K562 (cell line): ENCODE data around the gene MRPL40. TPM values are rescaled to one million over a fixed set of nuclear protein-coding genes. Genes with fewer than 3 reads are reported as not detected.
A peak's percentile ranks its signal among the peaks of the same experiment; 100 is the strongest.

Experiments
- AFF1 ChIP-seq, 2 experiments: fragments of 450-650 bp; IDR thresholded peaks; 2 replicates each; pipeline ENCODE4 v1.6.1; 2018; ENCODE audit warnings: mild to moderate bottlenecking in 2 of 2, low read depth in 1 of 2; ENCODE audit not compliant: partially characterized antibody in 2 of 2
- CBX8 ChIP-seq: fragments of 200-600 bp; sonication (generic); IDR thresholded peaks from 2 replicates; pipeline ENCODE4 v1.6.1; 2012; ENCODE audit warnings: borderline replicate concordance, mixed run types, low read depth, mild to moderate bottlenecking, moderate library complexity, mixed read lengths, low read length, control low read depth, inconsistent platforms; ENCODE audit not compliant: poor library complexity, severe bottlenecking; ENCODE audit errors: extremely low read depth
- E2F6 ChIP-seq, 2 experiments: IDR thresholded peaks; 2 replicates each; pipeline ENCODE4 v1.6.1; 2011; ENCODE audit warnings: borderline replicate concordance in 1 of 2, control low read depth in 1 of 2, low read depth in 1 of 2, low read length in 1 of 2, mild to moderate bottlenecking in 1 of 2, mixed read lengths in 1 of 2, moderate library complexity in 1 of 2; ENCODE audit not compliant: insufficient read depth in 1 of 2, insufficient read length in 1 of 2, poor library complexity in 1 of 2, severe bottlenecking in 1 of 2; ENCODE audit errors: extremely low read depth in 1 of 2
- E2F8 ChIP-seq: fragments of 450-650 bp; IDR thresholded peaks from 2 replicates; pipeline ENCODE4 v1.7.1; 2018; ENCODE audit warnings: mild to moderate bottlenecking, low read depth; ENCODE audit not compliant: partially characterized antibody
- HLTF ChIP-seq: fragments of 450-650 bp; IDR thresholded peaks from 2 replicates; pipeline ENCODE4 v1.6.1; 2016
- MYC ChIP-seq, 2 experiments: fragments of 250-450 bp in 1 of 2; sonication (Bioruptor Pico) in 1 of 2; IDR thresholded peaks; 2 replicates each; pipeline versions ENCODE4 v1.5.1 to v1.6.1; 2012 to 2021; ENCODE audit warnings: low read depth in 2 of 2, borderline replicate concordance in 1 of 2, improper control_type of control experiment in 1 of 2, low read length in 1 of 2, mild to moderate bottlenecking in 1 of 2, moderate library complexity in 1 of 2
- NFE2 ChIP-seq: IDR thresholded peaks from 2 replicates; pipeline ENCODE4 v1.6.1; 2014; ENCODE audit warnings: antibody characterized with exemption, low read depth
- PHB2 ChIP-seq: fragments of 450-650 bp; IDR thresholded peaks from 2 replicates; pipeline ENCODE4 v1.6.1; 2017; ENCODE audit warnings: low read depth
- POLR2B ChIP-seq: fragments of 450-650 bp; IDR thresholded peaks from 2 replicates; pipeline ENCODE4 v1.6.1; 2018; ENCODE audit warnings: low read depth; ENCODE audit not compliant: partially characterized antibody
- SMAD3 ChIP-seq: fragments of 450-650 bp; formaldehyde crosslinking; conservative IDR thresholded peaks from 2 replicates; pipeline ENCODE4 v1.4.0; 2020; ENCODE audit warnings: mild to moderate bottlenecking
- TCF7L2 ChIP-seq: fragments of 150-350 bp; IDR thresholded peaks from 2 replicates; pipeline ENCODE4 v1.6.1; 2016; ENCODE audit warnings: low read depth, mild to moderate bottlenecking, low read length, moderate library complexity
- TEAD1 ChIP-seq, 2 experiments: fragments of 450-650 bp in 1 of 2; sonication (generic) in 1 of 2; formaldehyde crosslinking; IDR thresholded peaks; 2 replicates each; pipeline versions ENCODE4 v1.4.0 to v1.8.0; 2020 to 2022; ENCODE audit warnings: mild to moderate bottlenecking in 2 of 2, missing genetic modification reagents in 1 of 2
- ZNF395 ChIP-seq: fragments of 200-800 bp; sonication (Bioruptor generic); IDR thresholded peaks from 2 replicates; pipeline ENCODE4 v1.6.1; 2017; ENCODE audit warnings: missing genetic modification characterization, missing compliant biosample characterization
- ZNF57 ChIP-seq: fragments of 450-650 bp; formaldehyde crosslinking; IDR thresholded peaks from 2 replicates; pipeline ENCODE4 v1.4.0; 2020; ENCODE audit warnings: mild to moderate bottlenecking, moderate library complexity
- ZNF764 ChIP-seq: fragments of 250-450 bp; sonication (Bioruptor Pico); IDR thresholded peaks from 2 replicates; pipeline ENCODE4 v1.4.0; 2020; ENCODE audit warnings: low read depth, mild to moderate bottlenecking, moderate library complexity
- polyA plus RNA-seq, 8 experiments: library from polyadenylated mRNA; depleted of rRNA in 4 of 8; stranded (reverse) in 5 of 8; unstranded in 3 of 8; fragments of >200 nt; fragmentation: Nextera tagmentation in 2 of 8; fragmentation: Illumina TruSeq in 1 of 8; extraction: Ambion mirVana in 2 of 8; extraction: Trizol in 1 of 8; gene quantifications; 2 replicates each; pipeline versions ENCODE4 v1.2.1 to v1.2.3, GENCODE V29; 2011 to 2014; ENCODE audit warnings: inconsistent platforms in 1 of 8, missing spikeins in 1 of 8
- total RNA-seq, 7 experiments: library from RNA; depleted of rRNA in 6 of 7; stranded (reverse); fragments of >200 nt in 6 of 7; fragmentation: Illumina TruSeq in 2 of 7; extraction: Trizol in 2 of 7; gene quantifications; 2 replicates each; pipeline versions ENCODE4 v1.2.1 to v1.2.3, GENCODE V29; 2011 to 2021; ENCODE audit warnings: low replicate concordance in 1 of 7

MRPL40 gene
- total and polyA plus RNA-seq, 9 of the 15 experiments (the other 6 are each of a cell fraction or from before 2014, with no cell fraction given), result 132 to 652 (median 208) TPM

GRCh38 chr22:19446603-19447329 lies 14.4 kb downstream of the MRPL40 start (continued):
- TF ChIP-seq AFF1 (IDR thresholded peaks at IDR 0.05; ENCODE audit: low read depth in 1 of 2, partially characterized antibody in 2 of 2) (peak; percentile 37 to 40), CBX8 (no peak), E2F6 (IDR thresholded peaks at IDR 0.05; ENCODE audit: borderline replicate concordance in 1 of 2, extremely low read depth in 1 of 2, insufficient read depth in 1 of 2, insufficient read length in 1 of 2, low read depth in 1 of 2, low read length in 1 of 2, poor library complexity in 1 of 2, severe bottlenecking in 1 of 2) (no peak), ZNF764 (CRISPR knock-in tag) (peak; percentile 11; the same call in 1 of the 2 replicates), E2F8 (peak; percentile 54), POLR2B (peak; percentile 35), NFE2 (no peak; the same call in 1 of the 2 replicates), SMAD3 (CRISPR knock-in tag) (peak; percentile 35; the same call in 1 of the 2 replicates), ZNF57 (peak; percentile 52; the same call in 1 of the 2 replicates), TEAD1 (CRISPR knock-in tag; IDR thresholded peaks at IDR 0.05) (0 out of 4 replicates have a peak, but pooled peaks of 1 of the 2 experiments have one; percentile 54), PHB2 (0 out of 2 replicates have a peak, but pooled peaks have one; percentile 55), MYC (IDR thresholded peaks at IDR 0.05; ENCODE audit: low read depth, low read length) (no peak), MYC (CRISPR knock-in tag; IDR thresholded peaks at IDR 0.05; ENCODE audit: borderline replicate concordance, low read depth) (peak; percentile 87; the same call in 1 of the 2 replicates), HLTF (0 out of 2 replicates have a peak, but pooled peaks have one; percentile 48), TCF7L2 (no peak), ZNF395 (CRISPR knock-in tag) (0 out of 2 replicates have a peak, but pooled peaks have one; percentile 35)
